Vagina (tissue), 2 donors: ENCODE results near the gene FOXE1.

Experiments
- POLR2A ChIP-seq, 2 donors: fragments of 450-650 bp; IDR thresholded peaks; one replicate each; pipeline ENCODE4 v1.6.1; 2017; ENCODE audit warnings: antibody characterized with exemption in 2 of 2, mild to moderate bottlenecking in 2 of 2, moderate library complexity in 2 of 2
- POLR2AphosphoS5 ChIP-seq, 2 donors: sonication (generic); formaldehyde crosslinking; IDR thresholded peaks; one replicate each; pipeline ENCODE4 v1.9.0; 2017; ENCODE audit warnings: antibody characterized with exemption in 2 of 2, mild to moderate bottlenecking in 2 of 2, low read depth in 1 of 2; ENCODE audit not compliant: insufficient read depth in 1 of 2

DNA sequence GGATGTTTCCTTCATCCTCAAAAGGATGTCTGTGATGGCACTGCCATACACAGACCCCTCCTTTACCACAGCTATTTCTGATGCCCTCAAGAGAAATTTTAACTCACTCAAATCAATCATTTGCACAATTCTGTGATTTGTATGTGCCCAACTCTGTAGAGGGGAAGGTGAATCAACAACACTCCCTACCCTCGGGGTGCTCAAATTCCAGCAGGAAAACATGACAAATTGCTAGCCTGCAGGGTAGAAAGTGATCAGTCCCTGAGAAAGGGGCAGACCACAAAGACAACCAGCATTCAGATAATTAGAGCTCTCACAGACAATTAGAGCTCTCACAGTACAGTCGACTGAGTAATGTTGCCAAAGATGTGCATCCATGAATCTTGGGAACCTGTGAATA, 45.3 kb upstream of the FOXE1 start:
- no peak for TF ChIP-seq POLR2A (IDR thresholded peaks at IDR 0.05)
- no peak for TF ChIP-seq POLR2AphosphoS5 (IDR thresholded peaks at IDR 0.05; ENCODE audit: insufficient read depth in 1 of 2, low read depth in 1 of 2)
